ACC112 (cell line): ENCODE data around the gene DDX21.
A peak's percentile ranks its signal among the peaks of the same experiment; 100 is the strongest.
"Not testable (repeated sequence)": the region's sequence is repeated elsewhere in the genome, so short reads cannot be mapped to it uniquely, and the experiment has no call there.

ENCODE experiments used
- H2AFZ ChIP-seq: fragments of 200-600 bp; sonication (generic); one replicate; pipeline ENCODE4 v1.6.0; 2017; ENCODE audit warnings: antibody characterized with exemption, low read length; ENCODE audit not compliant: unreplicated experiment
- H3K27ac ChIP-seq: fragments of 200-600 bp; sonication (generic); 2 replicates; pipeline ENCODE4 v1.5.1; 2014; ENCODE audit warnings: low read depth, mild to moderate bottlenecking, antibody characterized with exemption, low read length, moderate library complexity
- H3K27me3 ChIP-seq: fragments of 200-600 bp; sonication (generic); 2 replicates; pipeline ENCODE4 v1.6.1; 2014; ENCODE audit warnings: mild to moderate bottlenecking, antibody characterized with exemption, low read length, moderate library complexity, mixed read lengths; ENCODE audit not compliant: insufficient read depth
- H3K36me3 ChIP-seq: fragments of 200-600 bp; sonication (generic); 2 replicates; pipeline ENCODE4 v1.6.1; 2016; ENCODE audit warnings: mild to moderate bottlenecking, antibody characterized with exemption, low read length, moderate library complexity, mixed read lengths; ENCODE audit not compliant: insufficient read depth
- H3K4me1 ChIP-seq: fragments of 200-600 bp; sonication (generic); one replicate; pipeline ENCODE4 v1.6.1; 2016; ENCODE audit warnings: low read length, mixed read lengths; ENCODE audit not compliant: insufficient read depth, unreplicated experiment, control insufficient read depth
- H3K4me3 ChIP-seq: fragments of 200-600 bp; sonication (generic); 2 replicates; pipeline ENCODE4 v1.5.1; 2014; ENCODE audit warnings: mild to moderate bottlenecking, low read depth, low read length
- H3K79me2 ChIP-seq: fragments of 200-600 bp; sonication (generic); one replicate; pipeline ENCODE4 v1.6.0; 2016; ENCODE audit warnings: low read length; ENCODE audit not compliant: control insufficient read depth, unreplicated experiment, insufficient read depth

The DDX21 gene

GRCh38 chr10:68955832-68956532 lies at the start of gene DDX21:
DDX21 (plus strand) TSS chr10:68956170; CDS start chr10:68956226, 56 bp downstream.
- Histone ChIP-seq H3K36me3 (peaks cover 16% of the 10 kb centered on the region; the same call in 1 of the 2 replicates), H3K27ac (peak within 1 kb of the TSS; percentile 82), H3K4me1 (peaks cover 31% of the 10 kb centered on the region), H2AFZ (peak within 1 kb of the TSS; percentile 99), H3K27me3 (no peaks in the 10 kb centered on the region), H3K79me2 (peaks cover 49% of the 10 kb centered on the region), H3K4me3 (peak within 1 kb of the TSS; percentile 88)

GRCh38 chr10:68924593-68924992 lies 31.4 kb upstream of the DDX21 start:
- H3K79me2 ChIP-seq, result peaks cover 15% of the 10 kb centered on the region
- H3K4me1 ChIP-seq, result no peaks in the 10 kb centered on the region

DNA sequence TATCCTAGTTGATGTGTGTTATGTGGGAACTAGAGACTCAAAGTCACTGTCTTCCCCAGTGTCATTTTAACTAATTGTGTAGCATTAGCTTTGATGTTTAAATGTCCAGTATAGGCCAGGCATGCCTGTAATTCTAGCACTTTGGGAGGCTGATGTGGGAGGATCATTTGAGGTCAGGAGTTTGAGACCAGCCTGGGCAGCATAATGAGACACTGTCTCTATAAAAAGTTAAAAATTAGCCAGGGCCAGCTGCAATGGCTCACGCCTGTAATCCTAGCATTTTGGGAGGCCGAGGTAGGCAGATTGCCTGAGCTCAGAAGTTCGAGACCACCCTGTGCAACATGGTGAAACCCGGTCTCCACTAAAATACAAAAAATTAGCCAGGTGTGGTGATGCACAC lies 30.5 kb upstream of the DDX21 start:
- Histone ChIP-seq H3K79me2 (peaks cover 15% of the 10 kb centered on the region), H2AFZ (no peak overlapping the region), H3K27me3 (no peaks in the 10 kb centered on the region), H3K27ac (no peak overlapping the region), H3K4me3 (no peak overlapping the region), H3K4me1 (no peaks in the 10 kb centered on the region), H3K36me3 (peaks cover 7% of the 10 kb centered on the region; the same call in 1 of the 2 replicates)

More at GRCh38 chr10:68924593-68924992, 31.4 kb upstream of the DDX21 start:
- Histone ChIP-seq H2AFZ (no peak overlapping the region), H3K36me3 (peaks cover 10% of the 10 kb centered on the region; the same call in 1 of the 2 replicates), H3K4me3 (no peak overlapping the region), H3K27ac (no peak overlapping the region), H3K27me3 (no peaks in the 10 kb centered on the region)

DNA sequence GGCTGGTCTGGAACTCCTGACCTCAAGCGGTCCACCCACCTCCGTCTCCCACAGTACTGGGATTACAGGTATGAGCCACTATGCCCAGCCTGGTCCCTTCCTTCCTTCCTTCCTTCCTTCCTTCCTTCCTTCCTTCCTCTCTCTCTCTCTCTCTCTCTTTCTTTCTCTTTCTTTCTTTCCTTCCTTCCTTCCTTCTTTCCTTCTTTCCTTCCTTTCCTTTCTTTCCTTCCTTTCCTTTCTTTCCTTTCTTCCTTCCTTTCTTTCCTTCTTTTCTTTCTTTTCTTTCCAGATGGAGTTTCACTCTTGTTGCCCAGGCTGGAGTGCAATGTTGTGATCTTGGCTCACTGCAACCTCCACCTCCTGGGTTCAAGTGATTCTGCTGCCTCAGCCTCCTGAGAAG lies 26.8 kb upstream of the DDX21 start:
- not testable (repeated sequence) for H3K27ac ChIP-seq, H3K79me2 ChIP-seq, H3K4me3 ChIP-seq, H3K27me3 ChIP-seq, H2AFZ ChIP-seq, H3K4me1 ChIP-seq
- peaks cover 12% of the 10 kb centered on the region for H3K36me3 ChIP-seq

DNA sequence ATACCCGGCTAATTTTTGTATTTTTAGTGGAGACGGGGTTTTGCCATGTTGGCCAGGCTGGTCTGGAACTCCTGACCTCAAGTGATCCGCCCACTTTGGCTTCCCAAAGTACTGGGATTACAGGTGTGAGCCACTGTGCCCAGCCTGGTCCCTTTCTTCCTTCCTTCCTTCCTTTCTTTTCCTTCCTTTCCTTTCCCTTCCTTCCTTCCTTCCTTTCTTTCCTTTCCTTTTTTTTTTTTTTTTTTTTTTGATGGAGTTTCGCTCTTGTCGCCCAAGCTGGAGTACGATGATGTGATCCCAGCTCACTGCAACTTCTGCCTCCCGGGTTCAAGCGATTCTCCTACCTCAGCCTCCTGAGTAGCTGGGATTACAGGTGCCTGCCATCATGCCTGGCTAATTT lies 26.1 kb upstream of the DDX21 start:
- H3K4me1 ChIP-seq, H3K27me3 ChIP-seq, H2AFZ ChIP-seq, H3K27ac ChIP-seq, H3K79me2 ChIP-seq, H3K4me3 ChIP-seq: not testable (repeated sequence)
- peaks cover 14% of the 10 kb centered on the region for H3K36me3 ChIP-seq

DNA sequence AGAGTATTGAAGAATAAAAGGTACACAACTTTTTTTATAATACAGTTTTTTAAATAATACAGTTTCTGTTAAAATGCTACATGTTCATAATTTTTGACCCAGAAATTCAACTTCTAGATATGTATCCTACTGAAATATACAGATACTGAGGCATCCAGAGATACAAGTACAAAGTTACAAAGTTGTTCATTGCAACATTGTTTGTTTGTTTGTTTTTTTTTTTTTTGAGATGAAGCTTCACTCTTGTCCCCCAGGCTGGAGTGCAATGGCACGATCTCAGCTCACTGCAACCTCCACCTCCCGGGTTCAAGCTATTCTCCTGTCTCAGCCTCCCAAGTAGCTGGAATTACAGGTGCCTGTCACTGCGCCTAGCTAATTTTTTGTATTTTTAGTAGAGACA lies 23.1 kb upstream of the DDX21 start:
- H3K27ac ChIP-seq, H3K79me2 ChIP-seq, H3K4me1 ChIP-seq, H3K4me3 ChIP-seq, H3K27me3 ChIP-seq, H2AFZ ChIP-seq: not testable (repeated sequence)
- H3K36me3 ChIP-seq, result peaks cover 13% of the 10 kb centered on the region

DNA sequence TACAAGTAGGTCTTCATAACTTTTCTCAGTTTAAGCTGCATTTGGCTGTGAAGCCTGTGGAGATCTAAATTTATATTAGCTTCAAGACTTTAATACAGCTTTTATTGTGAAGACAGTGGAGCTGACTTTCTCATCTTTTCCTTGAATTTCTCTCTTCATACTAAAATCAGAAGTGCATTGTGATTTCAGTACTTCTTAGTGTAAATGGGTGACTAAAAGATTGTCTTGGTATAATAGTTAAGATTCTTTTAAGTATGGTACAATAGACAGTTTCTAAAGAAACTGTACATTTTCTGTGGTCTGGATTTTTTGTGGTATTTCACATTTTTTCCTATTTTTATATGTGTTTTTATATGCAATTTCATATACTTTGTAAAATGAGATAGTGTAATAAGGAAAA lies 21.0 kb upstream of the DDX21 start:
- Histone ChIP-seq H3K4me1 (no peaks in the 10 kb centered on the region), H2AFZ (no peak overlapping the region), H3K27ac (no peak overlapping the region), H3K4me3 (no peak overlapping the region), H3K79me2 (peaks cover 3% of the 10 kb centered on the region), H3K36me3 (peaks cover 24% of the 10 kb centered on the region), H3K27me3 (no peaks in the 10 kb centered on the region)

GRCh38 chr10:68938117-68938516 lies 17.9 kb upstream of the DDX21 start:
- Histone ChIP-seq H3K4me3 (no peak overlapping the region), H3K27ac (no peak overlapping the region), H3K36me3 (peaks cover 24% of the 10 kb centered on the region), H3K4me1 (no peaks in the 10 kb centered on the region), H2AFZ (no peak overlapping the region), H3K27me3 (no peaks in the 10 kb centered on the region), H3K79me2 (peaks cover 3% of the 10 kb centered on the region)

GRCh38 chr10:68938884-68939283 lies 17.1 kb upstream of the DDX21 start:
- H3K4me3 ChIP-seq, result no peak overlapping the region
- no peak overlapping the region for H3K27ac ChIP-seq
- H3K27me3 ChIP-seq, result no peaks in the 10 kb centered on the region
- H3K36me3 ChIP-seq, result peaks cover 23% of the 10 kb centered on the region
- peaks cover 3% of the 10 kb centered on the region for H3K79me2 ChIP-seq
- no peaks in the 10 kb centered on the region for H3K4me1 ChIP-seq
- H2AFZ ChIP-seq, result no peak overlapping the region

- H2AFZ ChIP-seq, H3K4me3 ChIP-seq, H3K27me3 ChIP-seq, H3K27ac ChIP-seq, H3K79me2 ChIP-seq, H3K4me1 ChIP-seq: not testable (repeated sequence)
- H3K36me3 ChIP-seq, result peaks cover 19% of the 10 kb centered on the region
Measured at GRCh38 chr10:68940917-68941316, 15.1 kb upstream of the DDX21 start.

GRCh38 chr10:68950598-68950997 lies 5.4 kb upstream of the DDX21 start:
- no peak overlapping the region for H2AFZ ChIP-seq
- peaks cover 18% of the 10 kb centered on the region; the same call in 1 of the 2 replicates for H3K36me3 ChIP-seq
- H3K27ac ChIP-seq, result no peak overlapping the region
- H3K4me3 ChIP-seq, result no peak overlapping the region
- no peaks in the 10 kb centered on the region for H3K79me2 ChIP-seq
- no peaks in the 10 kb centered on the region for H3K27me3 ChIP-seq
- peaks cover 4% of the 10 kb centered on the region for H3K4me1 ChIP-seq
